ENCODE data around the gene CCDC178. TPM values are rescaled to one million over a fixed set of nuclear protein-coding genes. Genes with fewer than 3 reads are reported as not detected.

The CCDC178 gene
- polyA plus RNA-seq, 1 experiment: not detected

- no peak overlapping the region for H3K4me3 ChIP-seq (ENCODE audit: low read depth, low read length)
- 0 out of 2 replicates have a peak, but pooled peaks cover under 1% of the 10 kb centered on the region for H3K9me3 ChIP-seq (ENCODE audit: control insufficient read depth, insufficient read depth, low read length)
- POLR2A ChIA-PET: no interaction called here
- TF ChIP-seq CTCF (IDR thresholded peaks at IDR 0.05; ENCODE audit: low read depth, low read length): no peak
- H3K27me3 ChIP-seq (ENCODE audit: control insufficient read depth, insufficient read depth, low read length): no peaks in the 10 kb centered on the region
- DNase-seq (ENCODE audit: low read depth, low spot score): no peak
- no peak overlapping the region for H3K27ac ChIP-seq (ENCODE audit: low read depth, low read length)
- CTCF ChIA-PET: no interaction called here
Measured at GRCh38 chr18:33277431-33277830, 163.1 kb downstream of the CCDC178 start.

- no peaks in the 10 kb centered on the region for H3K9me3 ChIP-seq (ENCODE audit: control insufficient read depth, insufficient read depth, low read length)
- ChIA-PET CTCF (no interaction called here), POLR2A (no interaction called here)
- H3K27me3 ChIP-seq (ENCODE audit: control insufficient read depth, insufficient read depth, low read length): no peaks in the 10 kb centered on the region
- DNase-seq (ENCODE audit: low read depth, low spot score): no peak
- no peak for TF ChIP-seq CTCF (IDR thresholded peaks at IDR 0.05; ENCODE audit: low read depth, low read length)
- H3K27ac ChIP-seq (ENCODE audit: low read depth, low read length): no peak overlapping the region
- H3K4me3 ChIP-seq (ENCODE audit: low read depth, low read length): no peak overlapping the region
Measured at GRCh38 chr18:33275843-33276242, 164.7 kb downstream of the CCDC178 start.

GRCh38 chr18:33270297-33270696 is 170.2 kb downstream of the CCDC178 start:
- Histone ChIP-seq H3K27ac (ENCODE audit: low read depth, low read length) (no peak overlapping the region), H3K9me3 (ENCODE audit: control insufficient read depth, insufficient read depth, low read length) (no peaks in the 10 kb centered on the region), H3K27me3 (ENCODE audit: control insufficient read depth, insufficient read depth, low read length) (no peaks in the 10 kb centered on the region), H3K4me3 (ENCODE audit: low read depth, low read length) (no peak overlapping the region)
- no peak for DNase-seq (ENCODE audit: low read depth, low spot score)
- ChIA-PET CTCF (no interaction called here), POLR2A (no interaction called here)
- no peak for TF ChIP-seq CTCF (IDR thresholded peaks at IDR 0.05; ENCODE audit: low read depth, low read length)

- no peaks in the 10 kb centered on the region for H3K9me3 ChIP-seq (ENCODE audit: control insufficient read depth, insufficient read depth, low read length)
- no peak overlapping the region for H3K27ac ChIP-seq (ENCODE audit: low read depth, low read length)
- ChIA-PET CTCF (interaction anchor here (1.2 kb wide), 1 partner anchor 37 kb away, joined by 5 read pairs; no protein-coding TSS in a partner anchor), POLR2A (no interaction called here)
- no peaks in the 10 kb centered on the region for H3K27me3 ChIP-seq (ENCODE audit: control insufficient read depth, insufficient read depth, low read length)
- no peak for DNase-seq (ENCODE audit: low read depth, low spot score)
- TF ChIP-seq CTCF (IDR thresholded peaks at IDR 0.05; ENCODE audit: low read depth, low read length): no peak
- H3K4me3 ChIP-seq (ENCODE audit: low read depth, low read length): no peak overlapping the region
Measured at GRCh38 chr18:33269223-33269622, 171.3 kb downstream of the CCDC178 start.

- no peaks in the 10 kb centered on the region; the same call in 1 of the 2 replicates for H3K9me3 ChIP-seq (ENCODE audit: control insufficient read depth, insufficient read depth, low read length)
- no peak for DNase-seq (ENCODE audit: low read depth, low spot score)
- POLR2A ChIA-PET: no interaction called here
- H3K4me3 ChIP-seq (ENCODE audit: low read depth, low read length): no peak overlapping the region
- H3K27ac ChIP-seq (ENCODE audit: low read depth, low read length): no peak overlapping the region
- no peak for TF ChIP-seq CTCF (IDR thresholded peaks at IDR 0.05; ENCODE audit: low read depth, low read length)
- no peaks in the 10 kb centered on the region for H3K27me3 ChIP-seq (ENCODE audit: control insufficient read depth, insufficient read depth, low read length)
- CTCF ChIA-PET: interaction anchor here (1.2 kb wide), 1 partner anchor 33 kb away, joined by 3 read pairs; no protein-coding TSS in a partner anchor
Measured at GRCh38 chr18:33264566-33264965, 176.0 kb downstream of the CCDC178 start.

All from AG04450 (cell line).